Right lobe of liver (tissue), 6 donors: Measurements from ENCODE around the gene NTN4. TPM values are rescaled to one million over a fixed set of nuclear protein-coding genes. Genes with fewer than 3 reads are reported as not detected.

ENCODE experiments used
- ATAC-seq, 4 donors: fragments of 200-7000 bp; cut with Tn5 transposase; one replicate each; pipeline ENCODE4 v1.9.1; 2020; ENCODE audit warnings: mild to moderate bottlenecking in 4 of 4, moderate library complexity in 4 of 4
- DNase-seq, 3 donors: peaks; one replicate each; pipeline ENCODE4 v3.0.0-alpha.2; 2020
- H3K27ac ChIP-seq, 3 donors: fragments of 200-600 bp; one replicate each; pipeline ENCODE4 v1.8.0; 2022
- H3K27me3 ChIP-seq, 2 donors: fragments of 200-600 bp; one replicate each; pipeline ENCODE4 v1.8.0; 2022
- H3K36me3 ChIP-seq, 4 donors: fragments of 200-600 bp; sonication (generic) in 1 of 4; one replicate each; pipeline versions ENCODE4 v1.5.1 to v1.8.0; 2017 to 2022; ENCODE audit warnings: control low read depth in 1 of 4
- H3K4me1 ChIP-seq, 4 donors: fragments of 200-600 bp; sonication (generic) in 1 of 4; one replicate each; pipeline versions ENCODE4 v1.5.1 to v1.8.0; 2017 to 2022; ENCODE audit warnings: control low read depth in 1 of 4
- H3K4me3 ChIP-seq, 3 donors: fragments of 200-600 bp; one replicate each; pipeline ENCODE4 v1.8.0; 2022
- H3K9me3 ChIP-seq, 4 donors: fragments of 200-600 bp; sonication (generic) in 1 of 4; one replicate each; pipeline versions ENCODE4 v1.5.1 to v1.8.0; 2017 to 2022; ENCODE audit warnings: control low read depth in 1 of 4
- CTCF ChIP-seq, 4 donors: fragments of 200-600 bp in 3 of 4; fragments of 450-650 bp in 1 of 4; IDR thresholded peaks; one replicate each; pipeline versions ENCODE4 v1.5.1 to v1.8.0; 2016 to 2022; ENCODE audit warnings: antibody characterized with exemption in 4 of 4, mild to moderate bottlenecking in 2 of 4
- POLR2A ChIP-seq: fragments of 450-650 bp; IDR thresholded peaks from one replicate; pipeline ENCODE4 v1.6.1; 2017; ENCODE audit warnings: antibody characterized with exemption, mild to moderate bottlenecking
- WGBS: methylation state at CpG from one replicate; pipeline ENCODE4 v1.1.6; 2018; ENCODE audit warnings: low coverage, low lambda C conversion rate; ENCODE audit not compliant: insufficient coverage; ENCODE audit errors: missing lambda C conversion rate; 5-methylcytosine and 5-hydroxymethylcytosine counted together
- intact Hi-C, 2 donors: fragments of 100-400 bp; cut with DNase I; formaldehyde crosslinking; loops; one replicate each; pipeline versions ENCODE4 v1.11.2 to v1.14.1; 2022
- total RNA-seq, 6 experiments: library from RNA; depleted of rRNA in 2 of 6; stranded (reverse); fragments of >200 nt in 2 of 6; fragmentation: NEBNext Ultra II Directional in 3 of 6; extraction: Animal tissue kit (Norgen Biotek cat#: 25700) in 3 of 6; gene quantifications; one replicate each; pipeline versions ENCODE4 v1.1.0 to v1.2.4, GENCODE V29; 2016 to 2023
- donor health status: DM: no; HTN: yes; CAD: no.
- donor health status: DM: no; HTN: no; CAD: no.
- donor health status: DM: no; HTN: no; CAD: no.
- donor health status: DM: no; HTN: yes; CAD: no.
- donor health status: DM: no; HTN: yes; CAD: no.

NTN4 gene
- total RNA-seq, 6 experiments from 2014 or later = 14.7 to 28.7 (median 18.9) TPM

GRCh38 chr12:95717316-95717928, 73.1 kb downstream of the NTN4 start:
- Histone ChIP-seq H3K27me3 (no peaks in the 10 kb centered on the region), H3K36me3 (peaks cover 0 to 4% (median 0%) of the 10 kb centered on the region in 4 donors), H3K4me1 (peaks cover 0 to 10% (median 1%) of the 10 kb centered on the region in 4 donors), H3K27ac (no peak overlapping the region), H3K4me3 (no peak overlapping the region), H3K9me3 (no peaks in the 10 kb centered on the region)
- ATAC-seq (peak in 1 of 4 donors; percentile 50), DNase-seq (no peak)
- TF ChIP-seq CTCF (IDR thresholded peaks at IDR 0.05) = no peak
- no peak for TF ChIP-seq POLR2A
- intact Hi-C loops = no loop called here
- WGBS = 61% methylated on average over 5 of the region's 5 CpGs

- ATAC-seq = no peak
- Histone ChIP-seq H3K4me1 (peaks cover 0 to 10% (median 1%) of the 10 kb centered on the region in 4 donors), H3K4me3 (no peak overlapping the region), H3K27ac (no peak overlapping the region), H3K9me3 (no peaks in the 10 kb centered on the region), H3K36me3 (peaks cover 0 to 4% (median 0%) of the 10 kb centered on the region in 4 donors), H3K27me3 (no peaks in the 10 kb centered on the region)
- intact Hi-C loops = no loop called here
- 90% methylated on average over 1 of the region's 1 CpG for WGBS
- TF ChIP-seq CTCF (IDR thresholded peaks at IDR 0.05) = no peak
- TF ChIP-seq POLR2A = no peak
- no peak for DNase-seq
These were observed 75.4 kb downstream of the NTN4 start for GRCh38 chr12:95715177-95715576.

- Histone ChIP-seq H3K4me1 (peaks cover 0 to under 1% (median 0%) of the 10 kb centered on the region in 4 donors), H3K9me3 (no peaks in the 10 kb centered on the region), H3K27ac (no peak overlapping the region), H3K36me3 (peaks cover 0 to 4% (median 0%) of the 10 kb centered on the region in 4 donors), H3K27me3 (no peaks in the 10 kb centered on the region), H3K4me3 (no peak overlapping the region)
- intact Hi-C loops = no loop called here
- ATAC-seq (no peak), DNase-seq (no peak)
- WGBS = 93% methylated on average over 3 of the region's 3 CpGs
- TF ChIP-seq CTCF (IDR thresholded peaks at IDR 0.05) (no peak), POLR2A (no peak)
These were observed 78.3 kb downstream of the NTN4 start for GRCh38 chr12:95712269-95712668.

GRCh38 chr12:95710386-95710785, 80.2 kb downstream of the NTN4 start:
- intact Hi-C loops = no loop called here
- WGBS = 93% methylated on average over 8 of the region's 8 CpGs

More at GRCh38 chr12:95710386-95710785, 80.2 kb downstream of the NTN4 start:
- DNase-seq (no peak), ATAC-seq (no peak)
- TF ChIP-seq CTCF (IDR thresholded peaks at IDR 0.05) (no peak), POLR2A (no peak)
- no peaks in the 10 kb centered on the region for H3K27me3 ChIP-seq
- peaks cover 0 to 4% (median 0%) of the 10 kb centered on the region in 4 donors for H3K36me3 ChIP-seq
- no peaks in the 10 kb centered on the region for H3K4me1 ChIP-seq
- no peaks in the 10 kb centered on the region for H3K9me3 ChIP-seq
- H3K4me3 ChIP-seq = no peak overlapping the region
- no peak overlapping the region for H3K27ac ChIP-seq
